Measurements from ENCODE around the gene UNC13D. TPM values are rescaled to one million over a fixed set of nuclear protein-coding genes. Genes with fewer than 3 reads are reported as not detected.

Gene UNC13D
- polyA plus RNA-seq, 1 donor (not counting 4 experiments of a cell fraction or from before 2014, with no cell fraction given): 0.25 TPM

DNA sequence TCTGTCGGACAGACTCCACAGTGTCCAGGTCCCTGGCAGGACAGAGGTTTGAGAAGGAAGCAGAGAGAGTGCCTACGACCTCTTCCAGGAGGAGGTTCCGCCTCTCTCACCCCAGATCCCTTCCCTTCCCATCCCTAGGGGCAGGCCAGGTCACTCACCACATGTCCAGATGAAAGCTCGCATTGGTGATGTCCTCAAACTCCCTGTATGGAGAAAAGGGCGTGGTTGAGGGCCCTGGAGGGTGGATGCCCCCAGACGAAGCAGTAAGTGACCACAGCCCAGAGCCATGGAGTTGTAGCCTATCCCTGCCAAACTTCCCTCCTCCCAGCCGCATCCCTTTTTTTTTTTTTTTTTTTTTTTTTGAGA is 3.4 kb downstream of the UNC13D start:
- Histone ChIP-seq H3K4me2 (ENCODE audit: control insufficient read depth, extremely low read depth, insufficient read depth, low read depth, low read length) (no peak overlapping the region), H3K79me2 (ENCODE audit: control insufficient read depth, insufficient read depth, low read length) (no peaks in the 10 kb centered on the region), H3K4me1 (ENCODE audit: control insufficient read depth, extremely low read depth, insufficient read depth, low read length) (peaks cover 18% of the 10 kb centered on the region), H3K9me1 (ENCODE audit: control insufficient read depth, extremely low read depth, insufficient read depth, low read length) (no peaks in the 10 kb centered on the region), H3K27ac (ENCODE audit: control insufficient read depth, insufficient read depth, low read length) (no peak overlapping the region), H4K20me1 (ENCODE audit: control insufficient read depth, extremely low read depth, insufficient read depth, low read length) (no peaks in the 10 kb centered on the region), H3K36me3 (ENCODE audit: control insufficient read depth in 2 of 2, extremely low read depth in 1 of 2, insufficient read depth in 2 of 2, low read length in 2 of 2) (no peaks in the 10 kb centered on the region), H3K27me3 (ENCODE audit: control insufficient read depth, extremely low read depth, insufficient read depth, low read length) (no peaks in the 10 kb centered on the region), H3K9me3 (ENCODE audit: control insufficient read depth, low read depth, low read length) (no peaks in the 10 kb centered on the region), H3K9ac (ENCODE audit: control insufficient read depth, extremely low read depth, insufficient read depth, low read length) (no peak overlapping the region), H3K4me3 (ENCODE audit: control insufficient read depth in 2 of 3, extremely low read depth in 1 of 3, insufficient read depth in 2 of 3, low read depth in 1 of 3, low read length in 3 of 3) (no peak overlapping the region), H2AFZ (ENCODE audit: control insufficient read depth, low read length) (no peak overlapping the region)
- DNase-seq (ENCODE audit: low read depth, low spot score) (no peak), FAIRE-seq (no peak)
- TF ChIP-seq EZH2 (IDR thresholded peaks at IDR 0.05; ENCODE audit: low read length): no peak
- TF ChIP-seq CTCF (optimal IDR thresholded peaks at IDR 0.05 in 1 of 3, IDR thresholded peaks at IDR 0.05 in 1 of 3, conservative IDR thresholded peaks at IDR 0.05 in 1 of 3; ENCODE audit: extremely low read depth in 1 of 3, insufficient read depth in 2 of 3, low read length in 3 of 3): no peak
- dilution Hi-C loops (cut with MboI; ENCODE audit: extremely low pct_ligation_motif_present, low sequenced_read_pairs): no loop called here

DNA sequence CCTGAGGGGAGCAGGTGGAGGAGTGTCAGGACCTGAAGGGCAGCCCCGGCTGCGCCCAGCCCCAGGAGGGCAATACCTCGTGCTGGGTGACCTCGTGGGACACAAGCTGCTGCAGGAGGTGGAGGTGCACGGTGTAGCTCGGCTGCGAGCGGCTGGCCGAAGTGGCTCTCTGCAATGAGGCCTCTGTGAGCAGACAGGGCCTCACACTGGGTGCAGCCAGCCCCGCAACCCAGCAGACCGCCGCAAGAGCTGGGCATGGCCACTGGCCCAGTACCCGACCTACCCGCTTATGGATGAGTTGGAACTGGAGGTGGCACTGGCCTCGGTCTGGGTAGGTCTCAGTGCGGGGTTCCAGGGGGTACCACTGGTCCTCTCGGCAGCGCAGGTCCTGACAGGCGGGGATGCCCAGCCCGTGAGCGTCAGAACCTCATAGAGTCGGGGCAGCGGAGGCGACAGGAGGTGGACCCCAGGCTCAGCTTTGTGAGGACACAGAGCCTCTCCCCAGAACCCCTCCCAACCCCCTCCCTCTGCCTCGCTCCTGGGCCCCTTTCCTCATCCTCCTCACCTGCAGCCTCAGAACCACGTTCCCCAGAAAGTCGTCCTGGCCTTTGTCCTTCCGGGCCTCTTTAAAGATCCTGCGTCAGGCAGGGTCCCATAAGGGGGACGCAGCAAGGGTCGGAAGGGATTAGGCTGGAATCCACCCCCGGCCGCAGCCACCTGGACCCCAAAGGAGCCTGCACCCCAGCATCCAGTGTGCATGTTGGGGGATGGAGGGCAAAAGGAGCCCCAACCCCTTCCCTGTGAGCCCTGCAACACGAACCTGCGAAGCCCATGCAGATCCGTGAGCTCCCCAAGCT is 4.0 kb downstream of the UNC13D start:
- Histone ChIP-seq H3K4me3 (ENCODE audit: control insufficient read depth in 2 of 3, extremely low read depth in 1 of 3, insufficient read depth in 2 of 3, low read depth in 1 of 3, low read length in 3 of 3) (no peak overlapping the region), H3K9ac (ENCODE audit: control insufficient read depth, extremely low read depth, insufficient read depth, low read length) (no peak overlapping the region), H2AFZ (ENCODE audit: control insufficient read depth, low read length) (no peak overlapping the region), H3K36me3 (ENCODE audit: control insufficient read depth in 2 of 2, extremely low read depth in 1 of 2, insufficient read depth in 2 of 2, low read length in 2 of 2) (no peaks in the 10 kb centered on the region), H3K4me2 (ENCODE audit: control insufficient read depth, extremely low read depth, insufficient read depth, low read depth, low read length) (no peak overlapping the region), H3K79me2 (ENCODE audit: control insufficient read depth, insufficient read depth, low read length) (no peaks in the 10 kb centered on the region), H3K27ac (ENCODE audit: control insufficient read depth, insufficient read depth, low read length) (no peak overlapping the region), H3K9me3 (ENCODE audit: control insufficient read depth, low read depth, low read length) (no peaks in the 10 kb centered on the region), H3K27me3 (ENCODE audit: control insufficient read depth, extremely low read depth, insufficient read depth, low read length) (no peaks in the 10 kb centered on the region), H3K4me1 (ENCODE audit: control insufficient read depth, extremely low read depth, insufficient read depth, low read length) (peaks cover 12% of the 10 kb centered on the region), H3K9me1 (ENCODE audit: control insufficient read depth, extremely low read depth, insufficient read depth, low read length) (no peaks in the 10 kb centered on the region), H4K20me1 (ENCODE audit: control insufficient read depth, extremely low read depth, insufficient read depth, low read length) (no peaks in the 10 kb centered on the region)
- no peak for TF ChIP-seq EZH2 (IDR thresholded peaks at IDR 0.05; ENCODE audit: low read length)
- no peak for TF ChIP-seq CTCF (optimal IDR thresholded peaks at IDR 0.05 in 1 of 3, IDR thresholded peaks at IDR 0.05 in 1 of 3, conservative IDR thresholded peaks at IDR 0.05 in 1 of 3; ENCODE audit: extremely low read depth in 1 of 3, insufficient read depth in 2 of 3, low read length in 3 of 3)
- FAIRE-seq (no peak), DNase-seq (ENCODE audit: low read depth, low spot score) (no peak)
- dilution Hi-C loops (cut with MboI; ENCODE audit: extremely low pct_ligation_motif_present, low sequenced_read_pairs): no loop called here
